Muscle layer of colon (tissue), 2 donors: ENCODE measurements around the gene ABHD2.

Source experiments
- H3K27ac ChIP-seq: one replicate; pipeline ENCODE4 v1.7.0; 2013; ENCODE audit warnings: low read depth, mild to moderate bottlenecking, low read length, moderate library complexity
- H3K27me3 ChIP-seq, 2 donors: one replicate each; pipeline ENCODE4 v1.7.0; 2013; ENCODE audit warnings: low read length in 2 of 2, mild to moderate bottlenecking in 2 of 2; ENCODE audit not compliant: insufficient read depth in 2 of 2, control insufficient read depth in 1 of 2
- H3K36me3 ChIP-seq: one replicate; pipeline ENCODE4 v1.7.0; 2013; ENCODE audit warnings: mild to moderate bottlenecking, low read length; ENCODE audit not compliant: insufficient read depth
- H3K4me1 ChIP-seq: one replicate; pipeline ENCODE4 v1.7.0; 2013; ENCODE audit warnings: mild to moderate bottlenecking, low read length; ENCODE audit not compliant: insufficient read depth
- H3K4me3 ChIP-seq, 2 donors: one replicate each; pipeline ENCODE4 v1.7.0; 2013; ENCODE audit warnings: low read length in 2 of 2, low read depth in 1 of 2, mild to moderate bottlenecking in 1 of 2, moderate library complexity in 1 of 2
- H3K9ac ChIP-seq: one replicate; pipeline ENCODE4 v1.7.0; 2013; ENCODE audit warnings: low read length
- H3K9me3 ChIP-seq: one replicate; pipeline ENCODE4 v1.7.0; 2013; ENCODE audit warnings: mild to moderate bottlenecking, low read length
- donor health status: abdominal sarcoma.
- donor health status: Adenocarcinoma of cecum.

ABHD2 gene

GRCh38 chr15:89196241-89196640, 108.0 kb downstream of the ABHD2 start:
- Histone ChIP-seq H3K4me3 (no peak overlapping the region), H3K9ac (no peak overlapping the region), H3K4me1 (peaks cover 15% of the 10 kb centered on the region), H3K9me3 (no peaks in the 10 kb centered on the region), H3K36me3 (peaks cover 47% of the 10 kb centered on the region), H3K27me3 (no peaks in the 10 kb centered on the region), H3K27ac (no peak overlapping the region)

GRCh38 chr15:89196994-89197393, 108.7 kb downstream of the ABHD2 start:
- Histone ChIP-seq H3K27ac (peak overlapping the region; percentile 14), H3K27me3 (no peaks in the 10 kb centered on the region), H3K36me3 (peaks cover 43% of the 10 kb centered on the region), H3K9ac (no peak overlapping the region), H3K9me3 (no peaks in the 10 kb centered on the region), H3K4me1 (peaks cover 15% of the 10 kb centered on the region), H3K4me3 (no peak overlapping the region)

GRCh38 chr15:89197503-89197971, 109.3 kb downstream of the ABHD2 start:
- Histone ChIP-seq H3K27me3 (no peaks in the 10 kb centered on the region), H3K27ac (peak overlapping the region; percentile 14), H3K4me1 (peaks cover 15% of the 10 kb centered on the region), H3K9me3 (no peaks in the 10 kb centered on the region), H3K4me3 (no peak overlapping the region), H3K9ac (no peak overlapping the region), H3K36me3 (peaks cover 40% of the 10 kb centered on the region)

GRCh38 chr15:89198196-89198595, 109.9 kb downstream of the ABHD2 start:
- Histone ChIP-seq H3K4me3 (no peak overlapping the region), H3K9me3 (no peaks in the 10 kb centered on the region), H3K36me3 (peaks cover 33% of the 10 kb centered on the region), H3K9ac (no peak overlapping the region), H3K27ac (no peak overlapping the region), H3K27me3 (no peaks in the 10 kb centered on the region), H3K4me1 (peaks cover 15% of the 10 kb centered on the region)

- no peak overlapping the region for H3K9ac ChIP-seq
- no peaks in the 10 kb centered on the region for H3K9me3 ChIP-seq
- H3K27ac ChIP-seq: no peak overlapping the region
- no peaks in the 10 kb centered on the region for H3K27me3 ChIP-seq
- no peak overlapping the region for H3K4me3 ChIP-seq
- peaks cover 31% of the 10 kb centered on the region for H3K36me3 ChIP-seq
- H3K4me1 ChIP-seq: peaks cover 15% of the 10 kb centered on the region
These were observed 110.7 kb downstream of the ABHD2 start for GRCh38 chr15:89198934-89199333.

- peaks cover 26% of the 10 kb centered on the region for H3K36me3 ChIP-seq
- peaks cover 15% of the 10 kb centered on the region for H3K4me1 ChIP-seq
- no peaks in the 10 kb centered on the region for H3K27me3 ChIP-seq
- H3K9ac ChIP-seq: no peak overlapping the region
- no peaks in the 10 kb centered on the region for H3K9me3 ChIP-seq
- H3K27ac ChIP-seq: no peak overlapping the region
- H3K4me3 ChIP-seq: no peak overlapping the region
These were observed 111.5 kb downstream of the ABHD2 start for GRCh38 chr15:89199746-89200145.

GRCh38 chr15:89200182-89200581, 111.9 kb downstream of the ABHD2 start:
- no peak overlapping the region for H3K9ac ChIP-seq
- no peak overlapping the region for H3K4me3 ChIP-seq
- H3K27ac ChIP-seq: no peak overlapping the region
- no peaks in the 10 kb centered on the region for H3K27me3 ChIP-seq
- no peaks in the 10 kb centered on the region for H3K9me3 ChIP-seq
- H3K36me3 ChIP-seq: peaks cover 22% of the 10 kb centered on the region
- peaks cover 14% of the 10 kb centered on the region for H3K4me1 ChIP-seq

GRCh38 chr15:89201465-89202005, 113.3 kb downstream of the ABHD2 start:
- Histone ChIP-seq H3K4me1 (peaks cover 8% of the 10 kb centered on the region), H3K27me3 (no peaks in the 10 kb centered on the region), H3K36me3 (peaks cover 13% of the 10 kb centered on the region), H3K4me3 (no peak overlapping the region), H3K27ac (no peak overlapping the region), H3K9me3 (no peaks in the 10 kb centered on the region), H3K9ac (no peak overlapping the region)

- Histone ChIP-seq H3K27me3 (no peaks in the 10 kb centered on the region), H3K9ac (no peak overlapping the region), H3K27ac (no peak overlapping the region), H3K9me3 (no peaks in the 10 kb centered on the region), H3K4me3 (no peak overlapping the region), H3K4me1 (peaks cover 8% of the 10 kb centered on the region), H3K36me3 (peaks cover 9% of the 10 kb centered on the region)
These were observed 115.5 kb downstream of the ABHD2 start for GRCh38 chr15:89203705-89204273.

GRCh38 chr15:89205991-89206585, 117.8 kb downstream of the ABHD2 start:
- Histone ChIP-seq H3K36me3 (no peaks in the 10 kb centered on the region), H3K4me3 (no peak overlapping the region), H3K9ac (no peak overlapping the region), H3K27me3 (no peaks in the 10 kb centered on the region), H3K27ac (no peak overlapping the region), H3K4me1 (peaks cover 7% of the 10 kb centered on the region), H3K9me3 (no peaks in the 10 kb centered on the region)

GRCh38 chr15:89206908-89207331, 118.7 kb downstream of the ABHD2 start:
- Histone ChIP-seq H3K36me3 (no peaks in the 10 kb centered on the region), H3K4me1 (peaks cover 7% of the 10 kb centered on the region), H3K9me3 (no peaks in the 10 kb centered on the region), H3K9ac (no peak overlapping the region), H3K4me3 (peak overlapping the region in 1 of 2 donors; percentile 19), H3K27me3 (no peaks in the 10 kb centered on the region), H3K27ac (no peak overlapping the region)

GRCh38 chr15:89208256-89208655, 120.0 kb downstream of the ABHD2 start:
- H3K36me3 ChIP-seq: no peaks in the 10 kb centered on the region
- no peak overlapping the region for H3K27ac ChIP-seq
- H3K9ac ChIP-seq: no peak overlapping the region
- no peaks in the 10 kb centered on the region for H3K9me3 ChIP-seq
- peaks cover 7% of the 10 kb centered on the region for H3K4me1 ChIP-seq
- H3K4me3 ChIP-seq: no peak overlapping the region
- no peaks in the 10 kb centered on the region for H3K27me3 ChIP-seq
